ENCODE data around the gene REC114.
A peak's percentile ranks its signal among the peaks of the same experiment; 100 is the strongest.
"Not testable (repeated sequence)": the region's sequence is repeated elsewhere in the genome, so short reads cannot be mapped to it uniquely, and the experiment has no call there.

The REC114 gene

GRCh38 chr15:73538563-73539211 is 95.7 kb downstream of the REC114 start:
- no peak for DNase-seq

GRCh38 chr15:73539212-73540128 is 96.5 kb downstream of the REC114 start:
- DNase-seq, result no peak

GRCh38 chr15:73540161-73540560 is 97.2 kb downstream of the REC114 start:
- no peak for DNase-seq

GRCh38 chr15:73541479-73541878 is 98.5 kb downstream of the REC114 start:
- no peak for DNase-seq

- not testable (repeated sequence) for DNase-seq
Observed at GRCh38 chr15:73548925-73549324, 106.0 kb downstream of the REC114 start.

GRCh38 chr15:73550190-73550589 is 107.2 kb downstream of the REC114 start:
- no peak for DNase-seq

GRCh38 chr15:73555080-73555479 is 112.1 kb downstream of the REC114 start:
- DNase-seq, result no peak

- no peak for DNase-seq
Observed at GRCh38 chr15:73558529-73558928, 115.6 kb downstream of the REC114 start.

GRCh38 chr15:73560501-73561117 is 117.6 kb downstream of the REC114 start:
- DNase-seq, result peak; percentile 73

- DNase-seq, result no peak
Observed at GRCh38 chr15:73564255-73564654, 121.3 kb downstream of the REC114 start.

GRCh38 chr15:73567020-73567419 is 124.1 kb downstream of the REC114 start:
- no peak for DNase-seq

GRCh38 chr15:73568564-73569280 is 125.8 kb downstream of the REC114 start:
- DNase-seq, result no peak

- no peak for DNase-seq
Observed at GRCh38 chr15:73569361-73569760, 126.4 kb downstream of the REC114 start.

GRCh38 chr15:73570355-73571032 is 127.5 kb downstream of the REC114 start:
- no peak for DNase-seq

- no peak for DNase-seq
Observed at GRCh38 chr15:73571346-73571745, 128.4 kb downstream of the REC114 start.

GRCh38 chr15:73572296-73572695 is 129.3 kb downstream of the REC114 start:
- DNase-seq, result no peak

- no peak for DNase-seq
Observed at GRCh38 chr15:73573037-73573436, 130.1 kb downstream of the REC114 start.

GRCh38 chr15:73573572-73573971 is 130.6 kb downstream of the REC114 start:
- DNase-seq, result no peak

- no peak for DNase-seq
Observed at GRCh38 chr15:73575636-73576247, 132.8 kb downstream of the REC114 start.

GRCh38 chr15:73577593-73577992 is 134.6 kb downstream of the REC114 start:
- not testable (repeated sequence) for DNase-seq

- no peak for DNase-seq
Observed at GRCh38 chr15:73578026-73578425, 135.1 kb downstream of the REC114 start.

- DNase-seq, result no peak
Observed at GRCh38 chr15:73582851-73583379, 140.0 kb downstream of the REC114 start.
